Measurements from ENCODE around the gene SKI.

- TF ChIP-seq, protein P1, sequence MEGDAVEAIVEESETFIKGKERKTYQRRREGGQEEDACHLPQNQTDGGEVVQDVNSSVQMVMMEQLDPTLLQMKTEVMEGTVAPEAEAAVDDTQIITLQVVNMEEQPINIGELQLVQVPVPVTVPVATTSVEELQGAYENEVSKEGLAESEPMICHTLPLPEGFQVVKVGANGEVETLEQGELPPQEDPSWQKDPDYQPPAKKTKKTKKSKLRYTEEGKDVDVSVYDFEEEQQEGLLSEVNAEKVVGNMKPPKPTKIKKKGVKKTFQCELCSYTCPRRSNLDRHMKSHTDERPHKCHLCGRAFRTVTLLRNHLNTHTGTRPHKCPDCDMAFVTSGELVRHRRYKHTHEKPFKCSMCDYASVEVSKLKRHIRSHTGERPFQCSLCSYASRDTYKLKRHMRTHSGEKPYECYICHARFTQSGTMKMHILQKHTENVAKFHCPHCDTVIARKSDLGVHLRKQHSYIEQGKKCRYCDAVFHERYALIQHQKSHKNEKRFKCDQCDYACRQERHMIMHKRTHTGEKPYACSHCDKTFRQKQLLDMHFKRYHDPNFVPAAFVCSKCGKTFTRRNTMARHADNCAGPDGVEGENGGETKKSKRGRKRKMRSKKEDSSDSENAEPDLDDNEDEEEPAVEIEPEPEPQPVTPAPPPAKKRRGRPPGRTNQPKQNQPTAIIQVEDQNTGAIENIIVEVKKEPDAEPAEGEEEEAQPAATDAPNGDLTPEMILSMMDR (conservative IDR thresholded peaks at IDR 0.05; ENCODE audit: low read length) = no peak
- no peak for TF ChIP-seq EZH2phosphoT487 (IDR thresholded peaks at IDR 0.05; ENCODE audit: borderline replicate concordance, low read depth, low read length)
Measured at GRCh38 chr1:2229911-2230731, 2.0 kb downstream of the SKI start.

All from OCI-LY7 (cell line).